HPDE6-E6E7 (cell line): Measurements from ENCODE around the gene PDGFA.
A peak's percentile ranks its signal among the peaks of the same experiment; 100 is the strongest.

Experiments
- DNase-seq: peaks from one replicate; pipeline ENCODE4 v3.0.0; 2011; ENCODE audit warnings: missing footprints; ENCODE audit errors: extremely low spot score

Gene PDGFA

GRCh38 chr7:461453-462172, 58.0 kb downstream of the PDGFA start:
- no peak for DNase-seq

- no peak for DNase-seq
Measured at GRCh38 chr7:461117-461452, 58.6 kb downstream of the PDGFA start.

GRCh38 chr7:460374-461116, 59.1 kb downstream of the PDGFA start:
- no peak for DNase-seq

- DNase-seq, result no peak
Measured at GRCh38 chr7:459584-460373, 59.9 kb downstream of the PDGFA start.

GRCh38 chr7:458511-459245, 61.0 kb downstream of the PDGFA start:
- DNase-seq, result no peak

GRCh38 chr7:457814-458510, 61.7 kb downstream of the PDGFA start:
- no peak for DNase-seq

- peak; percentile 64 for DNase-seq
Measured at GRCh38 chr7:455110-455928, 64.3 kb downstream of the PDGFA start.

GRCh38 chr7:454356-455109, 65.1 kb downstream of the PDGFA start:
- no peak for DNase-seq

GRCh38 chr7:453597-454306, 65.9 kb downstream of the PDGFA start:
- no peak for DNase-seq

GRCh38 chr7:452791-453455, 66.7 kb downstream of the PDGFA start:
- DNase-seq, result no peak

GRCh38 chr7:452226-452751, 67.4 kb downstream of the PDGFA start:
- DNase-seq, result no peak

GRCh38 chr7:451255-452225, 68.1 kb downstream of the PDGFA start:
- no peak for DNase-seq

GRCh38 chr7:450741-451140, 68.9 kb downstream of the PDGFA start:
- no peak for DNase-seq

GRCh38 chr7:450036-450435, 69.6 kb downstream of the PDGFA start:
- DNase-seq, result no peak

GRCh38 chr7:449324-450019, 70.2 kb downstream of the PDGFA start:
- no peak for DNase-seq

GRCh38 chr7:447523-447922, 72.1 kb downstream of the PDGFA start:
- no peak for DNase-seq
